Mucosa of stomach (tissue), 1 donor: Measurements from ENCODE around the gene KCNK13.
"Not testable (repeated sequence)": the region's sequence is repeated elsewhere in the genome, so short reads cannot be mapped to it uniquely, and the experiment has no call there.

Experiments used
- H3K27me3 ChIP-seq: one replicate; pipeline ENCODE4 v1.7.0; 2013; ENCODE audit warnings: mild to moderate bottlenecking, low read length; ENCODE audit not compliant: control insufficient read depth, insufficient read depth
- H3K36me3 ChIP-seq: one replicate; pipeline ENCODE4 v1.7.0; 2013; ENCODE audit warnings: low read length; ENCODE audit not compliant: control insufficient read depth, insufficient read depth
- H3K4me1 ChIP-seq: one replicate; pipeline ENCODE4 v1.7.0; 2013; ENCODE audit warnings: mild to moderate bottlenecking, low read length; ENCODE audit not compliant: control insufficient read depth, insufficient read depth
- H3K4me3 ChIP-seq: one replicate; pipeline ENCODE4 v1.7.0; 2013; ENCODE audit warnings: low read length
- H3K9ac ChIP-seq: one replicate; pipeline ENCODE4 v1.7.0; 2013; ENCODE audit warnings: mild to moderate bottlenecking, low read length, moderate library complexity
- H3K9me3 ChIP-seq: one replicate; pipeline ENCODE4 v1.7.0; 2013; ENCODE audit warnings: mild to moderate bottlenecking, low read length, moderate library complexity; ENCODE audit not compliant: control insufficient read depth
- donor health status: Pancreatic carcinoma.

The KCNK13 gene

GRCh38 chr14:90179809-90180779 is 118.3 kb downstream of the KCNK13 start:
- Histone ChIP-seq H3K27me3 (no peaks in the 10 kb centered on the region), H3K4me1 (no peaks in the 10 kb centered on the region), H3K4me3 (no peak overlapping the region), H3K9me3 (no peaks in the 10 kb centered on the region), H3K36me3 (no peaks in the 10 kb centered on the region), H3K9ac (no peak overlapping the region)

GRCh38 chr14:90184094-90184493 is 122.3 kb downstream of the KCNK13 start:
- Histone ChIP-seq H3K27me3 (no peaks in the 10 kb centered on the region), H3K9ac (no peak overlapping the region), H3K4me1 (no peaks in the 10 kb centered on the region), H3K36me3 (no peaks in the 10 kb centered on the region), H3K9me3 (no peaks in the 10 kb centered on the region), H3K4me3 (no peak overlapping the region)

DNA sequence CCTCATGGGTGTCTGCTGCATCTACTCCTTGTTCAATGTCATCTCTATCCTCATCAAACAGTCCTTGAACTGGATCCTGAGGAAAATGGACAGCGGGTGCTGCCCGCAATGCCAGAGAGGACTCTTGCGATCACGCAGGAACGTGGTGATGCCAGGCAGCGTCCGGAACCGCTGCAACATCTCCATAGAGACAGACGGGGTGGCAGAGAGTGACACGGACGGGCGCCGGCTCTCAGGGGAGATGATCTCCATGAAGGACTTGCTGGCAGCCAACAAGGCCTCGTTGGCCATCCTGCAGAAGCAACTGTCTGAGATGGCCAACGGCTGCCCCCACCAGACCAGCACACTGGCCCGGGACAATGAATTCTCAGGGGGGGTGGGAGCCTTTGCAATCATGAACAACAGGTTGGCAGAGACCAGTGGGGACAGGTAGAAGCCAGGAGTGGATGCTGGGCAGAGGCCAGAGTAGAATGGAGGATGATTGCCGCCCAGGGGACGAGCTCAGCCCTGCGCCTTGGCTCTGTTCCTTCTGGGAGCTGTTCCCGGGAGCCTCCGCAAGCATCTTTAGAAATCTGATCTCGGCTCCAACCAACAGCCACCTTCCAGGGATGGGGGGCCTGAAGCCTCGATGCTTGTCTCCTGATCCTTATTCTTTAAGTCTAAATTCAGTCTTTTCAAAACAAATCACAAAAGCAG is 122.9 kb downstream of the KCNK13 start:
- Histone ChIP-seq H3K4me3 (no peak overlapping the region), H3K9ac (no peak overlapping the region), H3K4me1 (no peaks in the 10 kb centered on the region), H3K9me3 (no peaks in the 10 kb centered on the region), H3K36me3 (no peaks in the 10 kb centered on the region), H3K27me3 (no peaks in the 10 kb centered on the region)

- no peak overlapping the region for H3K4me3 ChIP-seq
- no peak overlapping the region for H3K9ac ChIP-seq
- H3K4me1 ChIP-seq, result no peaks in the 10 kb centered on the region
- H3K36me3 ChIP-seq, result no peaks in the 10 kb centered on the region
- no peaks in the 10 kb centered on the region for H3K9me3 ChIP-seq
- no peaks in the 10 kb centered on the region for H3K27me3 ChIP-seq
These were observed 126.8 kb downstream of the KCNK13 start for GRCh38 chr14:90188588-90188987.

DNA sequence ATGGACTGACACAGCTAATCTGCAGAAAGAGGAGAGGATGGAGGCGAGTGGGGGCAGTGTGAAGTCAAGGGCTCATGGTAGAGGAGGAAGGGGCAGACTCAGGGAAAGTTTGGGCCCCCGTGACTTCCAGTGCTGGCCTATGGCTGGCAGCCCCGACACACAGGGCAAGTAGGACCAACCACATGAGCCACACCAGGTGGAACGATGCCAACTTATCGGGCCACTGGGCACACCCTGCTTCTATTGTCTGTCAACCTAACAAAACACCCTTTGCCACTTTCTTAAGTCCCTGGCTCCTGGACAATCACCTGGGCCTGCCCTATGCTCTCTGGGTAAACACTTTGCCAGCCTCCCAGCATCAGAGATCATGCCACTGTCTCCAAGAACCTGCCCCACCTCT is 129.4 kb downstream of the KCNK13 start:
- no peak overlapping the region for H3K4me3 ChIP-seq
- no peaks in the 10 kb centered on the region for H3K27me3 ChIP-seq
- H3K4me1 ChIP-seq, result no peaks in the 10 kb centered on the region
- H3K36me3 ChIP-seq, result no peaks in the 10 kb centered on the region
- no peak overlapping the region for H3K9ac ChIP-seq
- no peaks in the 10 kb centered on the region for H3K9me3 ChIP-seq

DNA sequence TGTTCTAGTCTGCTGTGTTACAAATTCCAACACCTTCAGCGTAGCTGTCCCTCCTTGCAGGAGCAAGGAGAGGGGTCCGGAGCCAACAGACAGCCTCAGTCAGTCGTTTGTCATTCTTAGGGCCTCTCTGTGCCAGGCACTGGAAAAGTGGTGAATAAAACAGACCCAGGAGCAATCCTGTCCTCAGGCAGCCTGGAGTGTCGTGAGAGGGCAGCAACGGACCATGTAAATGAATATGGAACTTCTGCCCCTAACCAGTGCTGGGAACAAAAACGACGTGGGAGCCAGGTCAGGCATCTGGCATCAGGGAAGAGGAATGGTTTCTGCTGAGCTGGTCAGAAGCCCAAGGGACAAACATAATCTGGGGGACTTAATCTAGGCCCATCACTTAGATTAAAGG is 129.8 kb downstream of the KCNK13 start:
- Histone ChIP-seq H3K36me3 (no peaks in the 10 kb centered on the region), H3K4me1 (no peaks in the 10 kb centered on the region), H3K9ac (no peak overlapping the region), H3K27me3 (no peaks in the 10 kb centered on the region), H3K4me3 (no peak overlapping the region), H3K9me3 (no peaks in the 10 kb centered on the region)

DNA sequence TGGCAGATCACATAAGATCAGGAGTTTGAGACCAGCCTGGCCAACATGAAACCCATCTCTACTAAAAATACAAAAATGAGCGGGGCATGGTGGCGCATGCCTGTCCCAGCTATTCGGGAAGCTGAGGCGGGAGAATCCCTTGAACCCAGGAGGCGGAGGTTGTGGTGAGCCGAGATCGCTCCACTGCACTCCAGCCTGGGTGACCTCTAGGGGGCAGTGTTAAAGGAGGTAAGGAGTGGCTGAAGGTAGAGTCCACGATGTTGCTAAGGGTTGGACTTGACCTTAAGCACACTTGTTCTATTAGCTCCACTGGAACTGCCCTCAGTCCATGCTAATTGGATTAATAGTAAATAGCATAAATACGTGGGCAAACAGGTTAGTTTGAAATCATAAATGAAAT is 132.1 kb downstream of the KCNK13 start:
- peaks cover 6% of the 10 kb centered on the region for H3K27me3 ChIP-seq
- no peaks in the 10 kb centered on the region for H3K4me1 ChIP-seq
- no peak overlapping the region for H3K4me3 ChIP-seq
- H3K36me3 ChIP-seq, result no peaks in the 10 kb centered on the region
- H3K9ac ChIP-seq, result no peak overlapping the region
- no peaks in the 10 kb centered on the region for H3K9me3 ChIP-seq

DNA sequence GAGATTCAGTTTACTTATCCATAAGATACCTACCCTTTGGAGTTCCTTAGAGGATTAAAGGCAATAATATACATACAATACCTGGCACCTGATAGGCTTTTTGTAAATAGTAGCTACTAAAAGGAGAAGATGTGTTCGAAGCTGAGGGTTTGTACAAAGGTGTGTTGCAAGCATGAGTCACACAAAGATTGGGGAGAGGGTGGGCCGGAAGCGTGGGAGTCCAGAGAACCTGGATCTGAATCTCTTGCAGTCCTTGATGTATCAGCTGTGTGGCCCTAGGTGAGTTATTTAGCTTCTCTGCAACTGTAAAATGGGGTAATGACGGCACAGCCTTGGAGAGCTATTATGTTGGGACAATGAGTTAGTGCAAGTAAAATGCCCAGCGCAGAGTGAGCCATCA is 132.9 kb downstream of the KCNK13 start:
- H3K4me1 ChIP-seq, result no peaks in the 10 kb centered on the region
- no peak overlapping the region for H3K4me3 ChIP-seq
- peaks cover 6% of the 10 kb centered on the region for H3K27me3 ChIP-seq
- no peak overlapping the region for H3K9ac ChIP-seq
- no peaks in the 10 kb centered on the region for H3K9me3 ChIP-seq
- H3K36me3 ChIP-seq, result no peaks in the 10 kb centered on the region

DNA sequence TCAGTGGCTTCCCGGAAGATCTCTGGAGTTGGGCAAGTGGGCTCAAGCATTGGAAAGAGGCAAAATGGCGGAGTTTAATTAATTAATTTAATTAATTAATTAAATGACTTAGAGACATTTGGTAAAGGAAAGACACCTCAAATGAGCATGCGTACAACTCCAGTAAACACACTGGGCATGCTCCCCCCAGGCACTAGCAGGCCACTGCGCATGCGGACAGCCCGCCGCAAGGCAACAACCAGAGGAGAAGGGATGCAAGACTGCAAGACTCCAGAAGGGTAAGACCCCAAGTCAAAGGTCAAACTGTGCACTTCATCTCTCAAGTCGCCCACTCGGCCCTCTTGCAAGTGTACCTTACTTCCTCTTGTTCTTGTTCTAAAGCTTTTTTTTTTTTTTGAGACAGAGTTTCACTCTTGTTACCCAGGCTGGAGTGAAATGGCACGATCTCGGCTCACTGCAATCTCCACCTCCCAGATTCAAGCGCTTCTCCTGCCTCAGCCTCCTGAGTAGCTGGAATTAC is 136.8 kb downstream of the KCNK13 start:
- H3K4me1 ChIP-seq, result no peaks in the 10 kb centered on the region

GRCh38 chr14:90200546-90200945 is 138.8 kb downstream of the KCNK13 start:
- not testable (repeated sequence) for H3K36me3 ChIP-seq, H3K9me3 ChIP-seq, H3K4me3 ChIP-seq, H3K4me1 ChIP-seq, H3K27me3 ChIP-seq, H3K9ac ChIP-seq

More for the DNA sequence above, 136.8 kb downstream of the KCNK13 start:
- Histone ChIP-seq H3K36me3 (no peaks in the 10 kb centered on the region), H3K4me3 (no peak overlapping the region), H3K9me3 (no peaks in the 10 kb centered on the region), H3K9ac (no peak overlapping the region), H3K27me3 (peaks cover 6% of the 10 kb centered on the region)

DNA sequence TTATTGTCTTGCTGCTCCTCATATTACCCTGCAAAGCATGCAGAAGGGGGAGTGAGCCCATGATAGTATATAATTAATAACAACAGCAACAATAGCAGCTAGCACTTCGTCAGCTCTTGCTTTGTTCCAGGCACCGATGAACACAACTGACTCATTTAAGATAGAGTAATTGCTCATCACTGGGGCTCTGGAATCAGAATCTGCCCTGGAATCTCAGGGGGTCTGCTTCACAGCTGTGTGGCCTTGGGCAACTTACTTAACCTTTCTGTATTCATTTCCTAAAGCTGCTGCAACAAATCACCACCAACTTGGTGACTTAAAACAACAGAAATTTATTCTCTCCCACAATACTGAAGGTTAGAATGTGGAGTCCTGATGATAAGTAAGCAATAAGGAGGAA is 139.6 kb downstream of the KCNK13 start:
- Histone ChIP-seq H3K4me1 (no peaks in the 10 kb centered on the region), H3K4me3 (no peak overlapping the region), H3K9me3 (no peaks in the 10 kb centered on the region), H3K27me3 (peaks cover 6% of the 10 kb centered on the region), H3K9ac (no peak overlapping the region), H3K36me3 (no peaks in the 10 kb centered on the region)

GRCh38 chr14:90204516-90204915 is 142.7 kb downstream of the KCNK13 start:
- H3K4me3 ChIP-seq, result no peak overlapping the region
- no peak overlapping the region for H3K9ac ChIP-seq
- H3K4me1 ChIP-seq, result no peaks in the 10 kb centered on the region
- H3K27me3 ChIP-seq, result no peaks in the 10 kb centered on the region
- no peaks in the 10 kb centered on the region for H3K36me3 ChIP-seq
- H3K9me3 ChIP-seq, result no peaks in the 10 kb centered on the region
